ENCODE results near the gene IL1F10. TPM values are rescaled to one million over a fixed set of nuclear protein-coding genes. Genes with fewer than 3 reads are reported as not detected.

The IL1F10 gene
- total RNA-seq, 1 experiment from 2014 or later = not detected

GRCh38 chr2:113052396-113052917 lies 15.3 kb upstream of the IL1F10 start, which contains the start of gene IL36B:
TSS of gene IL36B (minus strand) at chr2:113052867.
- H2AK5ac ChIP-seq (ENCODE audit: insufficient read length, low read length) = no peak within 1 kb of the TSS
- DNase-seq = no peak

More at GRCh38 chr2:113052396-113052917, 15.3 kb upstream of the IL1F10 start, which contains the start of gene IL36B:
- H2BK120ac ChIP-seq (ENCODE audit: low read depth, low read length, poor library complexity, severe bottlenecking) = no peak within 1 kb of the TSS
- no CpG with 5 or more reads among the region's 6 CpGs for WGBS (ENCODE audit: extremely low coverage, insufficient read length, low lambda C conversion rate)
- peaks cover 14% of the 10 kb centered on the region for H3K9me3 ChIP-seq (ENCODE audit: control insufficient read depth, low read depth, low read length)
- H3K23ac ChIP-seq (ENCODE audit: insufficient read length, low read depth, low read length) = no peak within 1 kb of the TSS
- no peak within 1 kb of the TSS for H3T11ph ChIP-seq (ENCODE audit: low read length)
- H4K5ac ChIP-seq (ENCODE audit: insufficient read length, low read depth, low read length) = no peak within 1 kb of the TSS
- no peak within 1 kb of the TSS for H3K14ac ChIP-seq (ENCODE audit: insufficient read depth, low read length)
- TF ChIP-seq CTCF (conservative IDR thresholded peaks at IDR 0.05) = no peak
- no peaks in the 10 kb centered on the region for H3K27me3 ChIP-seq (ENCODE audit: insufficient read depth, low read length)
- H3K27ac ChIP-seq (ENCODE audit: insufficient read length, low read depth, low read length) = no peak within 1 kb of the TSS
- Mint-ChIP-seq H3K4me3 (no peak within 1 kb of the TSS), H3K36me3 (ENCODE audit: insufficient read depth in 1 of 3, low read depth in 3 of 3) (peaks cover 0 to 9% (median 7%) of the 10 kb centered on the region in 3 experiments; a peak in 4 of 7 replicates), H3K27ac (no peak within 1 kb of the TSS), H3K9me3 (peaks cover 58 to 85% of the 10 kb centered on the region in 2 experiments), H3K4me1 (no peaks in the 10 kb centered on the region), H3K27me3 (ENCODE audit: low read depth) (peaks cover 27% of the 10 kb centered on the region)
- H3K4me2 ChIP-seq (ENCODE audit: insufficient read depth, insufficient read length, low read length) = no peak within 1 kb of the TSS
- H4K91ac ChIP-seq (ENCODE audit: insufficient read length, low read depth, low read length) = no peak within 1 kb of the TSS
- H4K8ac ChIP-seq (replicated peaks; ENCODE audit: insufficient read length, low read depth, low read length) = no peak within 1 kb of the TSS
- no peak within 1 kb of the TSS for H2BK15ac ChIP-seq (ENCODE audit: low read depth, low read length)
- no peak within 1 kb of the TSS for H3K56ac ChIP-seq (ENCODE audit: insufficient read length, low read depth, low read length)
- H3K18ac ChIP-seq (ENCODE audit: insufficient read length, low read depth, low read length) = no peak within 1 kb of the TSS
- no peaks in the 10 kb centered on the region for H3K4me1 ChIP-seq (ENCODE audit: insufficient read depth, low read length)
- H2BK5ac ChIP-seq (ENCODE audit: insufficient read length, low read length) = no peak within 1 kb of the TSS
- H3K79me1 ChIP-seq (ENCODE audit: insufficient read depth, low read depth, low read length, poor library complexity, severe bottlenecking) = no peaks in the 10 kb centered on the region
- H3K79me2 ChIP-seq (ENCODE audit: insufficient read depth, low read length) = no peaks in the 10 kb centered on the region
- no peak within 1 kb of the TSS for H2BK20ac ChIP-seq (ENCODE audit: low read depth, low read length, poor library complexity, severe bottlenecking)
- no peaks in the 10 kb centered on the region for H3K23me2 ChIP-seq (ENCODE audit: insufficient read length, low read depth, low read length, poor library complexity, severe bottlenecking)
- no peaks in the 10 kb centered on the region for H4K20me1 ChIP-seq (ENCODE audit: control insufficient read depth, insufficient read depth, insufficient read length)
- no peak within 1 kb of the TSS for H2BK12ac ChIP-seq (ENCODE audit: insufficient read length, low read depth, low read length)
- no peak within 1 kb of the TSS for H3K4ac ChIP-seq (ENCODE audit: low read depth, low read length)
- no peak within 1 kb of the TSS for H3K9ac ChIP-seq (ENCODE audit: extremely low read depth, insufficient read length, low read length)
- no peak within 1 kb of the TSS for H2AFZ ChIP-seq (ENCODE audit: low read length)
